H9 (cell line): ENCODE results near the gene EDA. TPM values are rescaled to one million over a fixed set of nuclear protein-coding genes. Genes with fewer than 3 reads are reported as not detected.

Experiments used
- DNase-seq: peaks from one replicate; pipeline ENCODE4 v3.0.0-alpha.2; 2017
- H2AFZ ChIP-seq: one replicate; pipeline ENCODE4 v1.6.1; 2013; ENCODE audit warnings: mild to moderate bottlenecking, low read length, control low read depth, moderate library complexity
- H2AK5ac ChIP-seq: 2 replicates; pipeline ENCODE4 v1.6.1; 2013; ENCODE audit warnings: low read length, control low read depth, mixed read lengths; ENCODE audit not compliant: insufficient read length
- H2BK120ac ChIP-seq: one replicate; pipeline ENCODE4 v1.6.1; 2013; ENCODE audit warnings: low read depth, mild to moderate bottlenecking, low read length, control low read depth, inconsistent platforms; ENCODE audit not compliant: poor library complexity, severe bottlenecking
- H2BK12ac ChIP-seq: 2 replicates; pipeline ENCODE4 v1.6.1; 2013; ENCODE audit warnings: low read length, control low read depth, mixed read lengths, low read depth; ENCODE audit not compliant: insufficient read length
- H2BK15ac ChIP-seq: 2 replicates; pipeline ENCODE4 v1.6.1; 2013; ENCODE audit warnings: low read depth, low read length, control low read depth
- H2BK20ac ChIP-seq: one replicate; pipeline ENCODE4 v1.6.1; 2013; ENCODE audit warnings: low read depth, mild to moderate bottlenecking, low read length, control low read depth, inconsistent platforms; ENCODE audit not compliant: poor library complexity, severe bottlenecking
- H2BK5ac ChIP-seq: 2 replicates; pipeline ENCODE4 v1.6.1; 2013; ENCODE audit warnings: low read length, control low read depth, mixed read lengths; ENCODE audit not compliant: insufficient read length
- H3K14ac ChIP-seq: 2 replicates; pipeline ENCODE4 v1.6.1; 2013; ENCODE audit warnings: low read length, control low read depth; ENCODE audit not compliant: insufficient read depth
- H3K18ac ChIP-seq: 2 replicates; pipeline ENCODE4 v1.6.1; 2013; ENCODE audit warnings: low read depth, mild to moderate bottlenecking, mixed read lengths, low read length, control low read depth; ENCODE audit not compliant: insufficient read length
- H3K23ac ChIP-seq: 2 replicates; pipeline ENCODE4 v1.6.1; 2013; ENCODE audit warnings: low read length, control low read depth, mixed read lengths, low read depth; ENCODE audit not compliant: insufficient read length
- H3K23me2 ChIP-seq: 2 replicates; pipeline ENCODE4 v1.6.1; 2013; ENCODE audit warnings: low read depth, mild to moderate bottlenecking, mixed read lengths, low read length, control low read depth; ENCODE audit not compliant: insufficient read length, poor library complexity, severe bottlenecking
- H3K27ac ChIP-seq: 2 replicates; pipeline ENCODE4 v1.5.1; 2013; ENCODE audit warnings: low read length, control low read depth, mixed read lengths, low read depth; ENCODE audit not compliant: insufficient read length
- H3K27me3 ChIP-seq: 2 replicates; pipeline ENCODE4 v1.6.1; 2013; ENCODE audit warnings: low read length, control low read depth, inconsistent platforms; ENCODE audit not compliant: insufficient read depth
- H3K4ac ChIP-seq: 2 replicates; pipeline ENCODE4 v1.6.1; 2013; ENCODE audit warnings: low read depth, mild to moderate bottlenecking, control low read depth, inconsistent platforms, low read length, moderate library complexity
- H3K4me1 ChIP-seq: 2 replicates; pipeline ENCODE4 v1.6.1; 2013; ENCODE audit warnings: low read length, control low read depth, inconsistent platforms; ENCODE audit not compliant: insufficient read depth
- H3K4me2 ChIP-seq: 2 replicates; pipeline ENCODE4 v1.6.1; 2013; ENCODE audit warnings: low read length, control low read depth, mixed read lengths; ENCODE audit not compliant: insufficient read length, insufficient read depth
- H3K56ac ChIP-seq: 2 replicates; pipeline ENCODE4 v1.6.1; 2013; ENCODE audit warnings: low read depth, mild to moderate bottlenecking, mixed read lengths, low read length, control low read depth; ENCODE audit not compliant: insufficient read length
- H3K79me1 ChIP-seq: 2 replicates; pipeline ENCODE4 v1.6.1; 2013; ENCODE audit warnings: low read depth, mild to moderate bottlenecking, moderate library complexity, low read length, control low read depth, inconsistent platforms; ENCODE audit not compliant: insufficient read depth, poor library complexity, severe bottlenecking
- H3K79me2 ChIP-seq: 2 replicates; pipeline ENCODE4 v1.6.1; 2013; ENCODE audit warnings: low read length, control low read depth, inconsistent platforms; ENCODE audit not compliant: insufficient read depth
- H3K9ac ChIP-seq: 2 replicates; pipeline ENCODE4 v1.6.1; 2013; ENCODE audit warnings: low read length, control low read depth, mixed read lengths; ENCODE audit not compliant: insufficient read length; ENCODE audit errors: extremely low read depth
- H3K9me3 ChIP-seq: one replicate; pipeline ENCODE4 v1.6.1; 2013; ENCODE audit warnings: low read depth, low read length, inconsistent platforms; ENCODE audit not compliant: control insufficient read depth
- H3T11ph ChIP-seq: one replicate; pipeline ENCODE4 v1.6.1; 2013; ENCODE audit warnings: mild to moderate bottlenecking, low read length, control low read depth, inconsistent platforms
- H4K20me1 ChIP-seq: one replicate; pipeline ENCODE4 v1.6.1; 2013; ENCODE audit not compliant: control insufficient read depth, insufficient read length, insufficient read depth
- H4K5ac ChIP-seq: 2 replicates; pipeline ENCODE4 v1.6.1; 2013; ENCODE audit warnings: low read depth, mild to moderate bottlenecking, mixed read lengths, low read length, control low read depth; ENCODE audit not compliant: insufficient read length
- H4K8ac ChIP-seq: replicated peaks from 2 replicates; pipeline ENCODE4 v1.6.1; 2013; ENCODE audit warnings: low read length, control low read depth, mixed read lengths, low read depth; ENCODE audit not compliant: insufficient read length
- H4K91ac ChIP-seq: 2 replicates; pipeline ENCODE4 v1.6.1; 2013; ENCODE audit warnings: low read depth, mild to moderate bottlenecking, moderate library complexity, mixed read lengths, low read length, control low read depth; ENCODE audit not compliant: insufficient read length
- H3K27ac Mint-ChIP-seq, 3 experiments: 2 replicates in 2 of 3; 3 replicates in 1 of 3; pipeline ENCODE4 v1.8.0; 2020 to 2021; ENCODE audit warnings: mixed read lengths in 3 of 3, mild to moderate bottlenecking in 1 of 3, moderate library complexity in 1 of 3
- H3K27me3 Mint-ChIP-seq: 2 replicates; pipeline ENCODE4 v1.8.0; 2021; ENCODE audit warnings: low read depth, mild to moderate bottlenecking, moderate library complexity, mixed read lengths
- H3K36me3 Mint-ChIP-seq, 3 experiments: 2 replicates in 2 of 3; 3 replicates in 1 of 3; pipeline ENCODE4 v1.8.0; 2020 to 2021; ENCODE audit warnings: low read depth in 3 of 3, mixed read lengths in 3 of 3; ENCODE audit not compliant: insufficient read depth in 1 of 3
- H3K4me1 Mint-ChIP-seq, 2 experiments: 2 replicates each; pipeline ENCODE4 v1.8.0; 2020; ENCODE audit warnings: mixed read lengths in 2 of 2
- H3K4me3 Mint-ChIP-seq, 2 experiments: 2 replicates in 1 of 2; 3 replicates in 1 of 2; pipeline ENCODE4 v1.8.0; 2020 to 2021; ENCODE audit warnings: mild to moderate bottlenecking in 2 of 2, mixed read lengths in 2 of 2, moderate library complexity in 1 of 2
- H3K9me3 Mint-ChIP-seq, 2 experiments: 2 replicates in 1 of 2; 3 replicates in 1 of 2; pipeline ENCODE4 v1.8.0; 2020; ENCODE audit warnings: mild to moderate bottlenecking in 2 of 2, mixed read lengths in 2 of 2, moderate library complexity in 1 of 2
- WGBS: extraction: QIAGEN DNeasy Blood & Tissue Kit; methylation state at CpG from one replicate; pipeline ENCODE4 v1.1.7; 2013; ENCODE audit warnings: missing lambda C conversion rate, low lambda C conversion rate, mixed read lengths; ENCODE audit not compliant: insufficient read length; ENCODE audit errors: extremely low coverage; 5-methylcytosine and 5-hydroxymethylcytosine counted together
- total RNA-seq: library from RNA; stranded (reverse); gene quantifications from 2 replicates; pipeline ENCODE4 v1.2.1, GENCODE V29; 2021
- TF ChIP-seq, protein P1 (sequence below): fragments of 200-600 bp; sonication (generic); conservative IDR thresholded peaks from 3 replicates; pipeline ENCODE4 v1.8.0; 2021; ENCODE audit warnings: antibody characterized with exemption, mild to moderate bottlenecking

Gene EDA
- total RNA-seq, 1 experiment from 2014 or later = 7.7 TPM

DNA sequence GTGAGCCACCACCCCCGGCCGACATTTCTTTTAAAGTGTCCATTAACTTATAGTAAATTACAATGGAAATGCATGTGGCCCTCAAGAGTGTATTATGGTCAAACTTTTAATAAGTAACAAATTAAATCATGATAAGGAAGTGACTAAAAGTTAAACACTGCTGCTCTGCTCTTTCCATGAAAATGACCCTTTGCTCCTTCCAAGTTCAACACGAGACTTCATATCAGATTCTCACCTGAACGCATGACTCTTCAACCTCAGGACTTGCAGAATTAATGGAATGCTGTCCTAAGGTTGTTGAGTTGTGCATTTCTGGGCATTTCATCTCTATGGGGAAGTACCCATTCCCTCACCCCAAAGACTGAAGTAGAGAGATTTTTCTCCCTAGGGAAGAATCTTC is 406.7 kb downstream of the EDA start:
- H2BK12ac ChIP-seq = no peak overlapping the region
- DNase-seq = no peak
- no peaks in the 10 kb centered on the region for H3K23me2 ChIP-seq
- H3T11ph ChIP-seq = no peak overlapping the region
- no CpG with 5 or more reads among the region's 4 CpGs for WGBS
- H4K5ac ChIP-seq = no peak overlapping the region
- no peak overlapping the region for H3K4me2 ChIP-seq
- Mint-ChIP-seq H3K27me3 (peaks cover 1% of the 10 kb centered on the region), H3K36me3 (peaks cover 0 to 10% (median 2%) of the 10 kb centered on the region in 3 experiments; a peak in 4 of 7 replicates), H3K4me3 (no peak overlapping the region), H3K4me1 (peaks cover 0 to 7% of the 10 kb centered on the region in 2 experiments; a peak in 2 of 4 replicates), H3K27ac (no peak overlapping the region), H3K9me3 (peaks cover 68 to 75% of the 10 kb centered on the region in 2 experiments)
- H2BK5ac ChIP-seq = no peak overlapping the region
- H3K79me1 ChIP-seq = no peaks in the 10 kb centered on the region
- H3K14ac ChIP-seq = no peak overlapping the region
- H2AK5ac ChIP-seq = no peak overlapping the region
- H3K27me3 ChIP-seq = no peaks in the 10 kb centered on the region
- no peak overlapping the region for H3K27ac ChIP-seq
- TF ChIP-seq, protein P1, sequence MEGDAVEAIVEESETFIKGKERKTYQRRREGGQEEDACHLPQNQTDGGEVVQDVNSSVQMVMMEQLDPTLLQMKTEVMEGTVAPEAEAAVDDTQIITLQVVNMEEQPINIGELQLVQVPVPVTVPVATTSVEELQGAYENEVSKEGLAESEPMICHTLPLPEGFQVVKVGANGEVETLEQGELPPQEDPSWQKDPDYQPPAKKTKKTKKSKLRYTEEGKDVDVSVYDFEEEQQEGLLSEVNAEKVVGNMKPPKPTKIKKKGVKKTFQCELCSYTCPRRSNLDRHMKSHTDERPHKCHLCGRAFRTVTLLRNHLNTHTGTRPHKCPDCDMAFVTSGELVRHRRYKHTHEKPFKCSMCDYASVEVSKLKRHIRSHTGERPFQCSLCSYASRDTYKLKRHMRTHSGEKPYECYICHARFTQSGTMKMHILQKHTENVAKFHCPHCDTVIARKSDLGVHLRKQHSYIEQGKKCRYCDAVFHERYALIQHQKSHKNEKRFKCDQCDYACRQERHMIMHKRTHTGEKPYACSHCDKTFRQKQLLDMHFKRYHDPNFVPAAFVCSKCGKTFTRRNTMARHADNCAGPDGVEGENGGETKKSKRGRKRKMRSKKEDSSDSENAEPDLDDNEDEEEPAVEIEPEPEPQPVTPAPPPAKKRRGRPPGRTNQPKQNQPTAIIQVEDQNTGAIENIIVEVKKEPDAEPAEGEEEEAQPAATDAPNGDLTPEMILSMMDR = no peak
- H3K18ac ChIP-seq = no peak overlapping the region
- H3K56ac ChIP-seq = no peak overlapping the region
- no peak overlapping the region for H2BK120ac ChIP-seq
- H4K8ac ChIP-seq = no peak overlapping the region
- H3K4ac ChIP-seq = no peak overlapping the region
- no peak overlapping the region for H2BK20ac ChIP-seq
- H3K9me3 ChIP-seq = peaks cover 34% of the 10 kb centered on the region
- no peak overlapping the region for H3K9ac ChIP-seq
- H3K4me1 ChIP-seq = no peaks in the 10 kb centered on the region
- no peak overlapping the region for H4K91ac ChIP-seq
- no peaks in the 10 kb centered on the region for H4K20me1 ChIP-seq
- no peak overlapping the region for H2BK15ac ChIP-seq
- no peak overlapping the region for H2AFZ ChIP-seq
- no peaks in the 10 kb centered on the region for H3K79me2 ChIP-seq
- no peak overlapping the region for H3K23ac ChIP-seq
